HG03196 (cell line): ENCODE results near the gene CYP46A1.
"Not testable (repeated sequence)": the region's sequence is repeated elsewhere in the genome, so short reads cannot be mapped to it uniquely, and the experiment has no call there.

Source experiments
- ATAC-seq: cut with Tn5 transposase; IDR thresholded peaks from one replicate; pipeline ENCODE4 v1.9.1; 2021; ENCODE audit not compliant: unreplicated experiment

CYP46A1 gene

DNA sequence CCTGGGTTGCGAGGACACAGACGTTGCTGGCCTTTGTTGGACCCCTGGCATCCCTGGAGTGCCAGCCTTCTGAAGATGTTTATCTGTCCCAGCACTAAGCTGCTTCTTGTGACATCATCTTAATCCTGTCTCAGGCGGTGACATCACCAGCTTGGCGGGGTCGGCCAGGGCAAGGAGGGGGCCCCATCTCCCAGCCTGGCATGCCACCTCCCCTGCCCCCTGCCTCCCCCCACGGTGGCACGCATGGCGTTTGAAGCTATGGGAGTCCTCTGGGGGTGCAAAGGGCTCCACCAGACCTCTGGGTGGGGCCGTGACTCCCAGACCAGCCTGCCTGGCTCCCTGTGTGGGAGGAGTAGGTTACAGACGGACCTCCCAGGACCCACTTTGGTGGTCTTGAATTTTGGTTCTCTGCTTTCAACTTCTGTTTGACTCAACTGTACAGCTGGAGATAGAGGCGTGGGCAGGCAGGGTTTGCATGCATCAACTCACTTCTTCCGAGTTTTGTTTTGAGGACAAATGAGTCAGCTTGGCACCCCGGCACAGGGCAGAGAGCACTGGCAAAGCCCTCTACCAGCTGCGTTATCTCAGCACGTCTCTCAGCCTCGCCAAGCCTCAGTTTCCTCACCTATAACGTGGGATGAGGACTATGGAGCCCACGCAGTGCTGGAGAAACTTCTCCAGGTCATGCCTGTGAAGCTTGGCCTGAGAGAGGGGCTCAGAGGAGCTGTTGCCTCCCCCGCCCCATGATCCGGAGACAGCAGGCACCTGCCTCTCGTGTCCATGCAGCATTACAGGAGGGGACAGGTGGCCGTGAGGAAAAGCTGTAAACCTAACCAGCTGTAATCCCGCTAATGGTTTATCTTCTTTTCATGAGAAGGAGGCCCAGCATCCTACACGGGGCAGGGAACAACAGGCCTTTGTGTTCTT lies 70.3 kb downstream of the CYP46A1 start:
- ATAC-seq = no peak

DNA sequence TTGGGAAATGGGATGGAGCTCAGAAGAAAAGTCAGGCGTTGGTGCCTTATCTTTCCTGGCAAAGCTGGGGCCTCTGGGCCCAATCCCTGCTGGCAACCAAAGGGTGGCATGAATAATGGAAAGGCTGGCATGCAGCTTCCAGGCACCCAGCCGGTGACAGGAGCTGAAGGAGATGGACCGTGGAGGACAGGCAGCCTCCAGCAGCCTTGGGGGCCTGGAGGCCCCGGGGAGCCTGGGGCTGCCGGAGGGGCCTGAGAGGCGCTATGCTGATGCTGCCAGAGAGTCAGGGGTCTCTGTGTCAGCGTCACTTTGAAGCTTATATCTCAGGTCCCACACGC lies 70.9 kb downstream of the CYP46A1 start:
- ATAC-seq = no peak

DNA sequence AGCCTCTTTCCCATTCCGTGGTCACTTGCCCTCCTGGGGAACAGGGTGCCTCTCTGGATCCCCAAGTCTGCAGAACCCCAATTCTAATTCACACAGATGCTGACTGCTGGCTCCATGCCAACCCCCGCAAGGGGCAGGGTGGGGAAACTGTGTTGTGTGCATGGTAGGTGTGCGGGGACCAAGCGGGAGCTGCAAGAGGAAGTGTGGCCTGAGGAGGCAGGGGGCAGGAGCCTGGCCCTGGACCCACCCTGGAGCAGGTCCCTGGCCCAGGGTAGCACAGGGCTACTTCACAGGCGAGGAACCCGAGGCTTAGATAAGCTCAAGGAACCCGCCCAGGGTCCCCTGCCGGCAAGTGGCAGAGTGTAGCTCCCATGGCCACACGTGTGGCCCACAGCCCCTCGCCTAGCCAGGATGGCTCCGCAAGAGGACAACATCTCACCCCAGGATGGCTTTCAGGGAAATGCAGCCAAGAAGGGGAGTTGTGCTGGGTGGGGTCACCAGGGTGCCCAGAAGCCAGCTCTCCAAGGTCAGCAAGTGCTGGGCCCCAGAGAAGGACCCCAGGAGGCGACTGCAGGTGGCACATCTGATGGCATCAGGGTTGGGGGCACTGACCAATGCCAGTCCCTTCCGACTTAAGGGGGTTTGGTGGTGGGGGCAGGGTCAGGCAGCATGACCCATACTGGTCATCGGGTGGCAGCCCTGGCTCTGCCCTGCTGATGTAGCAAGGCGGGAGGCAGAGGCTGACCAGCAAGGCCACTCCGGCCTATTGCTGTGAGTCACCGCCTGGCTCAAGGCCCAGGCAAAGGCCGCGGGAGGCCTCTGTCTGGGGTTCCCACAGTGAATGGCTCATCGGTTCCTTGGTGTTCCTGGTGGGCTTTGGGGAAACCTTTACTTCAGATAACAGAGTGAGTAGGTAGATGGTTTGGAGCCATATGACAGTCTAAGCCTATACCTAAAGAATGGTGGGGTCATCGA lies 71.8 kb downstream of the CYP46A1 start:
- no peak for ATAC-seq

DNA sequence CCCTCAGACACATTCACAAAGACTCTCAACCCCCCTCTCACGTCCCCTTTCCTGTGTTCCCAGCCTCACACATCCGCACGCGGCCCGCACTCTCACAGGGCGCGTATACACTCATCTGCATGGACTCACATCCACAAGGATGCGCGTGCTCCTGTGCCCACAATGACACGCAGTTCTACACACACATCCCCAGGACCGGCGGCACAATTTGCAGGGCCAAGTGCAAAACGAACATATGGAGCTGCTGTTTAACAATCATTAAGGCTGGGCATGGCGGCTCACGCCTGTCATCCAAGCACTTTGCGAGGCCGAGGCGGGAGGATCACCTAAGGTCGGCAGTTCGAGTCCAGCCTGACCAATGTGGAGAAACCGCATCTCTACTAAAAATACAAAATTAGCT lies 72.7 kb downstream of the CYP46A1 start:
- ATAC-seq = no peak

DNA sequence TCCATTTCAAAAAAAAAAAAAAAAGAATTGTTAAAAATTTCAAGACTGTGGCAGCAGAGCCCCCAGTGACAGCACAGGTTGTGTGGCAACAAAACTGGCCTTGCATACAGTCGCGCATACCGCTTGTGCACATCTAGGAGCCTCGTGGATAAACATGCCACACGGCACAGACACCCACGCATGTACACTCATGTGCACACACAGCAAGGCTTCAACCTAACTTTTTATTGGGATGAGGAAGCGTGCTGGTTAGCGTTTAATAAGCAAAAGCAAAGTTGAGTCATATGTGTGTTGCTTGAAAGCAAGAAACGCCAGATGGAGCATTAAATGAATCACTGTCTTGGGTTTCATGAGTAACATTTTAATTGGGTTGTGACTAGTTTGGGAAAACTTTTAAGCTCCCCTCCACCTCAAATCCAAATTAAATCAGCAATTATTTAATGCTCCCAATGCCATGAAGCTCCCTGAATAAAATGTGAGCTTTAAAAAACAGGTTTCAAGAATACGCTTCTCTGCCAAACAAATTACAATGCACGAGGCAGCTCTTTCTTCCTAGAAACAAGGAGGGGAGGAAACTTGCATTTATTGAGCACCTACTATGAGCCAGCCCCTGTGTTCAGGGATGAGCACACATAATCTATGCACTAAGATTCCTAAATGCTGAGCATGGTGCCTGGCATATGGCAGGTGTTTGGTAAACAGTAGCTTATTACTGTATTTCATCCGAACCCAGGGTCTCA lies 73.4 kb downstream of the CYP46A1 start:
- no peak for ATAC-seq

DNA sequence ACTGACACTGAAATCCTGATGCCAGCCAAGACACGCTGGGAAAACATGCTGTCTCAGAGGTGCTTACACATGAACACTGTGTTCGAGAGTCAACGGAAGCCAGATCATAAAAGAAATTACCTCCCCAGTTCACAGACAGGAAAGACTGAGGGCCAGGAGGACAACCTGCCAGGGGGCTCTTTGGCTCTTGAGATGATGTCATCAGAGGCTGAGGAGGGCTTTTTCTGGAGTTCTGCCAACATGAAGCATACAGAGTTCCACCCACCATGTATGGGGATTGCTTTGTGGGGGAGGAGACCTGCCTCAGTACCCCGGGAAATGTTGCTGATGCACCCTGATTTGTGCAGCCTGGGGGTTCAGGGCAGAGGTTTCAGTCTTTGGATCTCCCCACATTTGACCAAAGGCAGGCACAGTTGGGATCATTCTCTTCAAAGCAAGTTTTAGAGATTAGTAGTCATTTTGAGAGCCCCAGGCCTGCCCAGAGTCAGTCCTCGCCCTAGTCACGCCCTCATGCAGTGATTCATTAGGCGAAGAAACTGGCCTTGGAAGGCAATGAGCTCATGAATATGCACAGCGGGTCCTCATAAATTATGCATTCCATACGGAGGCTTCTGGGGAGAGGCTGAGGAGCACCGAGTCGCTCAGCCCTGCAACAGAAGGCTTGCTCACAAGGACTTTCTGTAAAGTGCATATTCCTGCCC lies 74.2 kb downstream of the CYP46A1 start:
- no peak for ATAC-seq

DNA sequence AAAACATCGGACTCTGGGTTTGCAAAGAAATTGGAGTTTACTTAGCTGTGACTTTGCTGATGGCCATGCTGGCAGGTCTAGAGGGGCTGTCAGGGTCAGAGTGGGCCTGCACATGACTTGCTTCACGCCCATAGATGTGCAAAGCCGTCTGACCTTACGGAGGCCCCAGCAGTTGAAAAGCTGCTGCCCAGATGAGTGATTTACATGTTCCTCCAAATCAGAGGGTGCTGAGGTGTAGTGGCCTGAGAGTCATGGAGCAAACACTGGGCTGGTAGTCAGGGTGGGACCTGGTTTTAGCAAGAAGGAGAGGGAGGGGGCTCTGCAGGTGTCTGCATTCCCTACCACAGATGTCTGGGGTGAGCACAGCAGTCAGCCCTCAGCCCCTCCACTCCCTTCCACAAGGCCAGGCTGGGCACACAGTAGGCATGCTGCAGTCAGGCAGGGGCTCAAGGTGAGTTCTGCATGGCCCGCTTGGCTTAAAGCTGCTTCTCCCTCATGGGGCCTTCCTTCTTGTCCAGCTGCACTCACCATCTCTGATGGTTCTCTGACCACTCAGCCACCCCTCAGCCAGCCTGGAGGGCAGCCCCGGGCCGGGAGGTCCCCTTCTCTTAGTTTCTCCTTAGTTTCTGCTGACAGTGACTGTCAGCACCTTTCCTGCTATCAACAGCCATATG lies 74.9 kb downstream of the CYP46A1 start:
- no peak for ATAC-seq

DNA sequence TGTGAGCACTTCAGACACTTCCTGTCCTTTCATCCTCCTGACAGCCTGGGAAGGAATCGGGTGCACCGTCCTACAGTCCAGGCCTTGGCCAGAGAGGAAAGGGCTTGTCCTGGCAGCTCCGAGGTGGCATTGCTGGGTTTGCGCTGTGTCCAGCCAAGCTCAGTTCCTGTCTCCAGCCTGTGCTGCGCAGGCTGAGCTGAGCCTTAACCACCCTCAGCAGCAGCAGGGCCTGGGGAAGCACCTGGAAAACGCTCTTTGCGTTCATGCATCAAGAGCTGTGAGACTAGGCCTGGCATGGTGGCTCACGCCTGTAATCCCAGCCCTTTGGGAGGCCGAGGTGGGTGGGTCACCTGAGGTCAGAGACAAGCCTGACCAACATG lies 75.4 kb downstream of the CYP46A1 start:
- ATAC-seq = no peak

DNA sequence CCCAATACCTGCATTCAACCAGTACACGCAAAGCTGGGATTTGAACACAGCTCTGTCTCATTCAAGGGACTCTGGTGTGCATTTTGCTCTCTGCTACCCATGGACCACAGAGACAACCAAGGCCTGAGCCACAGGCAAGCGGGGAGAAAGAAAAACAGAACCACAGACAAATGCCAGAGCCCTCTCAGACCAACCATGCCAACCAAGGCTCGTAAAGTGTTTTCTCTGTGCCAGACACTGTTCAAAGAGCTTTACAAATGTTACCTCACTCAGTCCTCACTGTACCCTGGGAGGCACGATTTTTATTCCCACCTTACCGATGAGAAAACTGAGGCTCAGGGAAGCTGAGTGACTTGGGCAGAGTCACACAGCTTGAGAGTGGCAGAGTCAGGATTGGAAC lies 76.7 kb downstream of the CYP46A1 start:
- ATAC-seq = no peak

DNA sequence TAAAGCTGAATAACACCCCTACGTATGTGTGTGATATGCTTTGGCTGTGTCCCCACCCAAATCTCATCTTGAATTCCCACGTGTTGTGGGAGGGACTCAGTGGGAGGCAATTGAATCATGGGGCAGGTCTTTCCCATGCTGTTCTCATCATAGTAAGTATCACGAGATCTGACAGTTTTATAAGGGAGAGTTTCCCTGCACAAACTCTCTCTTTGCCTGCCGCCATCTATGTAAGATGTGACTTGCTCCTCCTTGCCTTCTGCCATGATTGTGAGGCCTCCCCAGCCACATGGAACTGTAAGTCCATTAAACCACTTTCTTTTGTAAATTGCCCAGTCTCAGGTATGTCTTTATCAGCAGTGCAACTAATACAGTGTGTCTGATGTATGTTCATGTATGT lies 78.8 kb downstream of the CYP46A1 start:
- not testable (repeated sequence) for ATAC-seq

DNA sequence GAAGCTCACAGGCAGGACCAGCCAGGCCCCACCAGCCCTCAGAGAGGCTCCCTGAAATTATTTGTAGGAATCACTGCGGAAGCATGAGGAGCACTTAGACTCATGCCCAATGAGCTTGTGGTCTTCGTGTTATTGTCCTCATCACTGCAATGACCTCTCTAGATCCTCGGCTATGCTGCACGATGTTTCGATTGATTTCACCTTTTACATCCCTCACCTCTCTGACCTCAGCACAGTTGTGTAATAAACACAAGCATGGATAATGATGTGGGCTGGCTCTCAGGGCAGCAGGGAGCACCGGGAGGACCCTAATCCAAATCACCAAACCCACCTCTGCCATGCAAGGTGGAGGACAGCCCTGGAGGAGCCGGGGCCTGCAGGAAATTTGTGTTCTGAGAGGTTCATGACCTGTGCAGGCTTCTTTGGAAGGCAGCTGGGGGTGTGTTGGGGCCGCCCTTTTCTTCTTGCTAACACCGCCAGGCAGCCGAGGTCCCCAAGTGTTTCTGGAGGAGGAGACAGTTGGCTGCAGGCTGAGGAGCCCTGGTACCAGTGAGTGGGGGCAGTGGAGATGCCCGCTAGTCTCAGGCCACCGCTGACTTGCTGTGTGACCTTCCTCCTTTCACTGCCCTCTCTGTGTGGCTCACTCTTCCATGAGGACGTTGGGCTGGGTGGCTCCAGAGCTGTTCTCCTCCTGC lies 79.6 kb downstream of the CYP46A1 start:
- no peak for ATAC-seq

DNA sequence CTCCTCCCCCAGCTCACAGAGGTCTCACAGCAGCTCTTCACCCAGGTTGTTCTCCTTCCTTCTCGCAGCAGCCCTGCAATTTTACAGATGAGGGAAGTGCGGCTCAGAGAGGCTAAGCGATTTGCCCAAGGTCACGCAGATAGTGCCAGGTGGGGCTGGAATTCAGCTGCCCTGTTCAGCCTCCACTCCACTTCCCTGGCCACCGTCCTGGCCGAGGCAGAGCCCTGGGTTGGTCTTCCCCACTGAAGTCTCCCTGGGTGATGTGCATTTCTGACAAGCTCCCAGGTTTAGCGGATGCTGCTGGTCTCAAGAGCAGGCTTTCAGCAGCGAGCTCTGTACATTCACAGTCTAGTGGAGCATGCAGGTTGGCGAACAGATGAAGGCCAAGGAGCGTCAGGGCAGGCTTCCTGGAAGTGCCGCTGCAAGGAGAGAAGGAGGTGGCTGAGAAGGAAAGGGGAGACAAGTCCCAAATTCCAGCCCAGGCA lies 80.2 kb downstream of the CYP46A1 start:
- ATAC-seq = no peak

DNA sequence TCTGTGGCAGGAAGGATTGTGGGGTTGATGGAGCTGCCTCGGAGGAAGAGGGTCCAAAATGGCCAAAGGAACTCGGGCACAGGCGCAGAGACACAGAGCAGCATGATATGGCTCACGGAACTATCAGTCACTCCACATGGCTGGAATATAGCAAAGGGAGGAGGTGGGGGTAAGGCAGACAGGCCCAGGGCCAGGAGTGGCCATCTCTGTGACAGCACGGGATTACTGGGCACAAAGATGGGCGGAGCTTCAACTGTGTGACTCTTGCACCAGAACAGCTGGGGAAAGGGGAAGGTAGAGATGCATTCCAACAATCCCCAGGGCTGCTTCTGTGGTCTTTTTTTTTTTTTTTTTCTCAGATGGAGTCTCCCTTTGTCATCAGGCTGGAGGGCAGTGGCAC lies 84.3 kb downstream of the CYP46A1 start:
- no peak for ATAC-seq

DNA sequence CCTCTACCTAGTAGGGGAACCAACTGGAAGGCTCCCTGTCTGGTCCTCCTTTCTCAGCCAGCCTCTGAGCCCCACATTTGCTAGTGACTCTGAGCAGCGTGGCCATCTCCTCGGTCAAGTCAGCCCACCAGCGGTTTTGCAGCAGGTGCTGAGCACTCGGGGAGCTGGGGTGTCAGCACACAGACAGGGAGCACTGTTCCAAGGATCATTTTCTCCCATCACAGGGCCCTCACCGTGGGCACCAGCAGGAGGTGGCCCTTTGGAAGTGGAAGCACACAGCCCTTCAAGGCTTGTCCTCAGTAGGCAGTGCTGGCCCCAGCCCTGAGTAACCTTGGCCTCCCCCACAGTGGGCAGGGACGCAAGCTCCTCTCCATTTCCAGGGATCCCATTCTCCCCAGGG lies 85.0 kb downstream of the CYP46A1 start:
- ATAC-seq = no peak

DNA sequence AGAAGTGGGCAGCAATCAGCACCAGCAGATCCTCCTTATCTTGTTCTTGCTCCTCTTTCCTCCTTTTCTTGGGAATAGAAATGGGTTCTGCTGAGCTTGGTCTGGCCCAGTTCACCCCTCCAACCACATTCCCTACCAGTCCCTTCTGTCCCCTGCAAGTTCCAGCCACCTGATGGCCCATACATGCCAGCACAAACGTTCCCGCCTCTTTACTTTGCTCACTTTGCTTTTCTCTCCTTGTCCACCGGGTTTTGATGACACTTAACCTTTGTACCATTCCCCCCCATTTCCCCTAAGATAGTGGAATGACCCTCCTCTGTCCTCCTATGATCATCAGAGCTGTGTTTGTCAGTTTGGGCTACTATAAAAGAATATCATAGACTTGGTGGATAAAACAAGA lies 85.7 kb downstream of the CYP46A1 start:
- no peak for ATAC-seq

DNA sequence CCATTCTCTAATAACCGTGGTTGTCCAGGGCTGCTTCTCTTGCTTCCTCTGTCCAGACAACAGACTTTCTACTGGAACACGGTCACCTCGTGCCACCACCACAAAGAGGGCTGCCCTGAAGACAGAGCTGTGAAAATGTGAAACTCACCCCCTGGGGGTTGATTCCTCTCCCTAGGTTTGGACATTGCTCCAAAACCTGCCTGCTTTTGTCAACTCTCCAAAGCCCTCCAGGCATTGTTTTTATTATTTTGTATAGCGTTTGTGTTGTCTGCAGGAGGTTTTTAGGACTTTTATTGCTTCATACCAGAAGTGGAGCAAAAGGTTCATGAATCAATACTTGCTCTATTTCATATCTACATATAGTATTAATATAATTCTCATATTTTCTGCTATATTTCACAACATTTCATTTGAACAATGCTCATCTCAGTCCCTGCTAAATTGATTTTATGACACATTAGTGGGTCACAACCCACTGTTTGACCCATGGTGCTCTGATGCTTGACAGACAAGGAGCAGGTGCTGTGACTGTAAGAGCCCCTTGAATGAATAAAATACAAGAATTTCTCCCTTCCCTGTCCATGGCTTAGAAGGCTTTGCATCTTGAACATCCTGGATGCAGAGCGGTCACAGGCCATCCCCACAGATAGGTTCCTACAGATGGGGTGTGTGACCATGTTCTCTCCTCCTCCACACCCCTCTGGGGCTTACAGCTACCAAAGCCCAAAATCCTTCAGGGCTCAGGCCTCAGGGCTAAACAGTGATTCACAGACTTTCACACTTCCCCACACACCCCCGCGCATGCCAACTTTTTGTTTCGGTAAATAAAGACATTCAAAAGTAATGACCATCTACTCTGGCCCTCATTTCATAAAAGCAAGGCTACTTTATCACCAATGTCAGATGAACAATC lies 88.5 kb downstream of the CYP46A1 start:
- ATAC-seq = no peak

DNA sequence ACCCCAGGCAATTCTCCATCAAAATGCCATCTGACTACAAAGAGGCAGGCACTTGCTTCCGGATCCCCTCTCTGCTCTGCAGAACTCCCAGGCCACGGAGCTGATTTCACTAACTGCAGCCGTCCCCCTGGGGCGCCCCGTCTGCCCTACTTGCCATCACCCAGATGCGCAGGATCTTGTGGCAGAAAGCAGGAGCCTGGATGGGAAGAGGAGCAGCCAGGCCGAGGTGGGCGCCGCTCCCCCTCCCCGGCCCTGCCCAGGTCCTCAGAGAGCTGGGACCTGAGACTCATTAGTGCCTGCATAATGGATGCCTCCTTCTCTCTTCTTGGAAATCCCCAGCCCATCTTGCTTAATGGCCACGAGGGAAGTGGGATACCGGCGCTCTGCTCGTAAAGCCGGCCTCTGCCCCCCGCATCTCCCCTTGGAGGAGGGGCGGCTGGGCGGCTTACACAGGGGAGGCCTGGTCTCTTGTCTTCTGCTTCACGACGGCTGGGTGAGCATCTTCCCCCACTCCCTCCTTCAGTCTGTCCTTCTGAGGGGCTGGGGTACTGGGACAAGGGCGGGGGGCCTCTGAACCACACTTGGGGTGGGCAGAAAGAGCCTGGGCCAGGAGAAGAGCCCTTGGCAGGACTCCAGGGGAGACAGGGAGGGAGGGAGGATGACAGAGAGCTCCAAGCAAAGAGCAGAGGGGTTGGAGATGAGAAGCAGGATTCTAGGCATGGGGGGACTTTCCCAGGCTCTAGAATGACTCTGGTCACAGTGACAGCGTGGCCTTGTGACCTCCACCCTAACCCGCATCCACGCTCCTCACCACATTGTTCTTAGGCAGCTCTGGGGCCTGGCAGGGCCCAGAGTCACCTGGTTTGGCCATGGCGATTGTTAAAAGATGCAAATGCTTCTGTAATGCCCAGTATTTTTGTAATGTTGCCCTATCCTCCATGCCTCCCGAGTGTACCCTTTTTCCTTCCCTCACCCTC lies 89.7 kb downstream of the CYP46A1 start:
- no peak for ATAC-seq
